Effector memory CD4-positive, alpha-beta T cell (primary cell): ENCODE measurements around the gene GCLC.
A peak's percentile ranks its signal among the peaks of the same experiment; 100 is the strongest.

Source experiments
- DNase-seq, 3 donors: peaks; one replicate each; pipeline ENCODE4 v3.0.0-alpha.2; 2020
- H3K27ac ChIP-seq: 2 replicates; pipeline ENCODE4 v1.7.0; 2013; ENCODE audit warnings: mild to moderate bottlenecking, low read length, moderate library complexity; ENCODE audit not compliant: insufficient read depth, poor library complexity, severe bottlenecking
- H3K27me3 ChIP-seq: replicated peaks from 2 replicates; pipeline ENCODE4 v1.7.0; 2013; ENCODE audit warnings: mild to moderate bottlenecking, low read length; ENCODE audit not compliant: insufficient read depth, control insufficient read depth, poor library complexity, severe bottlenecking
- H3K36me3 ChIP-seq: 2 replicates; pipeline ENCODE4 v1.7.0; 2013; ENCODE audit warnings: mild to moderate bottlenecking, low read length, moderate library complexity; ENCODE audit not compliant: control insufficient read depth, insufficient read depth
- H3K4me1 ChIP-seq: 2 replicates; pipeline ENCODE4 v1.7.0; 2013; ENCODE audit warnings: low read length, mild to moderate bottlenecking; ENCODE audit not compliant: control insufficient read depth, insufficient read depth, poor library complexity, severe bottlenecking
- H3K4me3 ChIP-seq: 2 replicates; pipeline ENCODE4 v1.7.0; 2013; ENCODE audit warnings: low read length, low read depth, mild to moderate bottlenecking; ENCODE audit not compliant: insufficient read depth, poor library complexity, severe bottlenecking
- H3K9me3 ChIP-seq: 2 replicates; pipeline ENCODE4 v1.7.0; 2013; ENCODE audit warnings: mild to moderate bottlenecking, low read length, moderate library complexity; ENCODE audit not compliant: control insufficient read depth

The GCLC gene

GRCh38 chr6:53543359-53544216, 1.3 kb downstream of the GCLC start:
- Histone ChIP-seq H3K4me1 (peaks cover 17% of the 10 kb centered on the region), H3K9me3 (no peaks in the 10 kb centered on the region), H3K36me3 (no peaks in the 10 kb centered on the region), H3K27me3 (no peaks in the 10 kb centered on the region), H3K27ac (peak overlapping the region; percentile 59), H3K4me3 (peak overlapping the region; percentile 75)
- no peak for DNase-seq

GRCh38 chr6:53541900-53542299, 3.0 kb downstream of the GCLC start:
- H3K4me3 ChIP-seq, result no peak overlapping the region

GRCh38 chr6:53540129-53540692, 4.7 kb downstream of the GCLC start:
- no peaks in the 10 kb centered on the region for H3K9me3 ChIP-seq
- no peak overlapping the region for H3K27ac ChIP-seq
- no peaks in the 10 kb centered on the region for H3K36me3 ChIP-seq
- no peak for DNase-seq
- no peak overlapping the region for H3K4me3 ChIP-seq
- H3K4me1 ChIP-seq, result peaks cover 7% of the 10 kb centered on the region
- H3K27me3 ChIP-seq, result no peaks in the 10 kb centered on the region

More at GRCh38 chr6:53541900-53542299, 3.0 kb downstream of the GCLC start:
- no peaks in the 10 kb centered on the region for H3K9me3 ChIP-seq
- H3K27ac ChIP-seq, result no peak overlapping the region
- H3K4me1 ChIP-seq, result peaks cover 4% of the 10 kb centered on the region
- H3K36me3 ChIP-seq, result no peaks in the 10 kb centered on the region
- no peaks in the 10 kb centered on the region for H3K27me3 ChIP-seq
- no peak for DNase-seq

GRCh38 chr6:53539561-53539960, 5.3 kb downstream of the GCLC start:
- no peak for DNase-seq
- H3K9me3 ChIP-seq, result no peaks in the 10 kb centered on the region
- peaks cover 7% of the 10 kb centered on the region for H3K4me1 ChIP-seq
- H3K27me3 ChIP-seq, result no peaks in the 10 kb centered on the region
- H3K4me3 ChIP-seq, result no peak overlapping the region
- no peak overlapping the region for H3K27ac ChIP-seq
- H3K36me3 ChIP-seq, result no peaks in the 10 kb centered on the region

- H3K4me1 ChIP-seq, result peaks cover 3% of the 10 kb centered on the region
- H3K4me3 ChIP-seq, result no peak overlapping the region
- no peaks in the 10 kb centered on the region for H3K36me3 ChIP-seq
- no peaks in the 10 kb centered on the region for H3K9me3 ChIP-seq
- no peak for DNase-seq
- H3K27ac ChIP-seq, result no peak overlapping the region
- no peaks in the 10 kb centered on the region for H3K27me3 ChIP-seq
Observed at GRCh38 chr6:53536561-53536960, 8.3 kb downstream of the GCLC start.

GRCh38 chr6:53532942-53533341, 12.0 kb downstream of the GCLC start:
- Histone ChIP-seq H3K4me3 (no peak overlapping the region), H3K36me3 (no peaks in the 10 kb centered on the region), H3K9me3 (no peaks in the 10 kb centered on the region), H3K4me1 (peaks cover 3% of the 10 kb centered on the region), H3K27ac (no peak overlapping the region), H3K27me3 (no peaks in the 10 kb centered on the region)
- no peak for DNase-seq

GRCh38 chr6:53532061-53532797, 12.7 kb downstream of the GCLC start:
- no peaks in the 10 kb centered on the region for H3K27me3 ChIP-seq
- H3K36me3 ChIP-seq, result no peaks in the 10 kb centered on the region
- no peak overlapping the region for H3K4me3 ChIP-seq
- DNase-seq, result no peak
- peaks cover 3% of the 10 kb centered on the region for H3K4me1 ChIP-seq
- H3K27ac ChIP-seq, result no peak overlapping the region
- H3K9me3 ChIP-seq, result no peaks in the 10 kb centered on the region

- no peaks in the 10 kb centered on the region for H3K27me3 ChIP-seq
- H3K9me3 ChIP-seq, result no peaks in the 10 kb centered on the region
- H3K4me1 ChIP-seq, result no peaks in the 10 kb centered on the region
- H3K36me3 ChIP-seq, result no peaks in the 10 kb centered on the region
- no peak overlapping the region for H3K27ac ChIP-seq
- DNase-seq, result no peak
- no peak overlapping the region for H3K4me3 ChIP-seq
Observed at GRCh38 chr6:53530780-53531386, 14.0 kb downstream of the GCLC start.

- no peaks in the 10 kb centered on the region for H3K36me3 ChIP-seq
- H3K9me3 ChIP-seq, result no peaks in the 10 kb centered on the region
- H3K4me1 ChIP-seq, result no peaks in the 10 kb centered on the region
- H3K27me3 ChIP-seq, result no peaks in the 10 kb centered on the region
- H3K27ac ChIP-seq, result no peak overlapping the region
- DNase-seq, result no peak
- no peak overlapping the region for H3K4me3 ChIP-seq
Observed at GRCh38 chr6:53530346-53530745, 14.6 kb downstream of the GCLC start.
